Activated T-cell treated with anti-CD3 and anti-CD28 coated beads, Interleukin-2, amount 50 U/mL, for 4 hours (primary cell): ENCODE data around the gene BCHE. TPM values are rescaled to one million over a fixed set of nuclear protein-coding genes. Genes with fewer than 3 reads are reported as not detected.
"Not testable (repeated sequence)": the region's sequence is repeated elsewhere in the genome, so short reads cannot be mapped to it uniquely, and the experiment has no call there.

Source experiments
- ATAC-seq, 2 donors: fragments of 200-7000 bp; cut with Tn5 transposase; one replicate each; pipeline ENCODE4 v1.10.0; 2021
- DNase-seq: peaks from one replicate; pipeline ENCODE4 v3.0.0-alpha.2; 2020
- H3K27me3 Mint-ChIP-seq: one replicate; pipeline ENCODE4 v1.8.0; 2021; ENCODE audit warnings: low read depth, mixed read lengths
- H3K36me3 Mint-ChIP-seq: one replicate; pipeline ENCODE4 v1.8.0; 2022; ENCODE audit warnings: mixed read lengths; ENCODE audit not compliant: insufficient read depth
- H3K4me1 Mint-ChIP-seq: one replicate; pipeline ENCODE4 v1.8.0; 2021; ENCODE audit warnings: low read depth, mixed read lengths
- H3K4me3 Mint-ChIP-seq: one replicate; pipeline ENCODE4 v1.8.0; 2021; ENCODE audit warnings: mild to moderate bottlenecking, moderate library complexity, mixed read lengths
- H3K9me3 Mint-ChIP-seq: one replicate; pipeline ENCODE4 v1.8.0; 2021; ENCODE audit warnings: mixed read lengths
- total RNA-seq, 3 donors: library from RNA; stranded (reverse); gene quantifications; one replicate each; pipeline ENCODE4 v1.2.1, GENCODE V29; 2021

The BCHE gene
- total RNA-seq, 3 donors from 2014 or later: not detected

DNA sequence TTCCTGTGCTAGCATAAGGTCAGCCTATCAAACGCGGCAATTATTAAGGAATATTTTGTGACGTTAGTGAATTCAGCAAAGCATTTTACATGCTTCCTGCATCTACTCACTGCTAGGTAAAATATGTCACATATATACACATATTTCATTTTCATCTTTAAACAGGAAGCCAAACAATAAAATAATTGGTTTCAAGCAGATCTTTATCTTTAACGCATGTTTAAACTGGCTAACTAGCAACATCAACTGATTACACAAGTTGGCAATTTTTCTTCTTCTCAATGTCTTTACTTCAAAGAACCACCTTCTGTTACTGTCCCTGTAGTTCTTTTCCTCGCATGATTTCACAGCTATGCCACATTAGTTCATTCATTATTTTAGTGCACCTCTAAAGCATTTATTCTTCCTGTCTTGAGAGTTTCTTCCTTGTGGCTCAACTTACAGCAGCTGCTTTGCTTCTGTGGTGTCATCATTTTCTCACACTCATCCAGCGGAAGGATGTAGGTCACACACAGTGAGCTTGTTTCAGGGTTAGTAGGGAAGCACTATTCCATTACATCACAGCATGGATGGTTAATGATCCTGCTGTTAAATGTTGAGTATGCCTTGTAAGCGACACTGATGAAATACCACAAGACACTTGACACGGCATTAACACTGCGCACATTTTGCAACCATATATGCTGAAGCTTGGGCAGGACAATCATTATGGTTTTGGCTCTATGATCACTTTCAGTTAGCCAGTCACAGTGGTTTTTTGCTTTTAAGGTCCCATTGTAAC, 2.3 kb upstream of the BCHE start:
- no peaks in the 10 kb centered on the region for H3K27me3 Mint-ChIP-seq
- H3K36me3 Mint-ChIP-seq: no peaks in the 10 kb centered on the region
- no peak for ATAC-seq
- H3K4me3 Mint-ChIP-seq: no peak overlapping the region
- no peaks in the 10 kb centered on the region for H3K9me3 Mint-ChIP-seq
- DNase-seq: no peak
- no peaks in the 10 kb centered on the region for H3K4me1 Mint-ChIP-seq

DNA sequence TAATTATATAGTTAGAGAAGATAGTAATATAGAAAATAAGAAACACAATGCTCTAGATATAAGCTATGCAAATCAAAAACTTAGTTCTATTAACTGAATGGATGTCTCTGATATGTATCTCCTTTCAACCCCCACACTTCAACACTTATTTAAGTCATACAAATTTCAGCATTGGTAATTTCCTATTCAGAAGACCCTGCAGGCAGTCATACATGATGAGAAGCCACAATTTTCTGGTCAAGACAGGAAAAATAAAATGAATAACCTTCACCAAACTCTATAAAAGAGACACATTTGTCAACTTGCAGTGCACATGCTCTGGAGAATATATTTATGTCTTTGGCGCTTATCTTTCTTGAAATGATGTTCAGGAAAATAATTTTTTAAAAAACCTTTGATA, 578 bp upstream of the BCHE start:
- no peak overlapping the region for H3K4me3 Mint-ChIP-seq
- H3K9me3 Mint-ChIP-seq: no peaks in the 10 kb centered on the region
- ATAC-seq (no peak), DNase-seq (no peak)
- H3K36me3 Mint-ChIP-seq: no peaks in the 10 kb centered on the region
- H3K27me3 Mint-ChIP-seq: no peaks in the 10 kb centered on the region
- H3K4me1 Mint-ChIP-seq: no peaks in the 10 kb centered on the region

DNA sequence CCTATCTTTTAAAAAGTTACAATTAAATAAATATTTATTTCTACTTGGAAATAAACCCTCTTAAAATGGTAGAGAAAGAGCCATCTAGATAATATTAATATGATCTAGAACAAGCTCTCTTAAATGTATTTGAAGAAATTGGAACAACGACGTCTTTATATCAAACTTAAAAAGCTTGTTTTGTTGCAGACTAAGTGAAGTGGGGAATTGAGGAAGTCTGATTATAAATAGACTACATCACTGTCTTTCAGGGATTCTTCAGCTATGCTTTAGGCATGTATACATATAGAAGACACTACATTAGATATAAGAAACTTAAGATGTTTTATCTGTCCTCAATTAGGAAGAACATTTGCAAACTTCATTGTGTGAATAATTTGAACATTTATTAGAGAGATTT, 1.8 kb downstream of the BCHE start:
- H3K36me3 Mint-ChIP-seq: no peaks in the 10 kb centered on the region
- H3K4me1 Mint-ChIP-seq: no peaks in the 10 kb centered on the region
- H3K9me3 Mint-ChIP-seq: no peaks in the 10 kb centered on the region
- DNase-seq: no peak
- no peak overlapping the region for H3K4me3 Mint-ChIP-seq
- no peaks in the 10 kb centered on the region for H3K27me3 Mint-ChIP-seq
- ATAC-seq: no peak

DNA sequence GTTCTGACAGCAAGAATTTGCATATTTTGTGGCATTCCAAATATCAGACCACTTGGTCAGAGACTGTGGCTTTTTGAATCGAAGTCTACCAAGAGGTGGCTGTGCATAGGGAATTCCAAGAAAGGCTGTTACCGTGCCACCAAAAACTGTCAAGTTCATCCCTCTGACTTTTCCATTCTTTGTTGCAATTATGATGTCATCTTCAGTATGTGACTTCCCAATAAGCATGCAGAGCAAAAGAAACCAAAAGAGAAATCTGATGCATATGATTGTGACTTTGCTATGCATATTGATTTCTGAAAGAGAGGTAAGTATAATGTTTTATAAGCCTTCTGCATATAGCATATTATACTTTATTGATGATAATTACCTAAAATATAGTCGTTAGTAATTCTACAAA, 6.5 kb downstream of the BCHE start:
- ATAC-seq (no peak), DNase-seq (no peak)
- no peak overlapping the region for H3K4me3 Mint-ChIP-seq
- no peaks in the 10 kb centered on the region for H3K36me3 Mint-ChIP-seq
- no peaks in the 10 kb centered on the region for H3K4me1 Mint-ChIP-seq
- H3K27me3 Mint-ChIP-seq: no peaks in the 10 kb centered on the region
- H3K9me3 Mint-ChIP-seq: peaks cover 8% of the 10 kb centered on the region

DNA sequence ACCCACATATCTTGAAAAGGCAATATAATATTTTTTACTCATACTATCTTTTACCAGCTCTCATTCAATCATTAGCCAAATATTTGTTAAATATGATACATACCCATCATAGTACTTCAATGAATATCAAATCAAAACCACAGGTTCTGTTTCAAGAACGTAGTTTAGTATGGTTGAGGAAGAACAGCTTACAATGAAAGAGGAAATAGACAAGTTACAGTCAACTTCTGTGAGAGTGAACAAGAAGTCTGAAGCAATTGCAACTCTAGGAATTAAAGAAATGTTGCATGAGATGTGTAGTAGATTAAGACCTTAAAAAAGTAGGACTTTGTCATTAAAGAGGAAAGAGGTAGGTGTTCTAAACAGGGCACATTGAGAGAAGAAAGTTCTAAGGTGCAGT, 9.3 kb downstream of the BCHE start:
- DNase-seq (no peak), ATAC-seq (no peak)
- Mint-ChIP-seq H3K4me1 (no peaks in the 10 kb centered on the region), H3K9me3 (peaks cover 10% of the 10 kb centered on the region), H3K4me3 (no peak overlapping the region), H3K36me3 (no peaks in the 10 kb centered on the region), H3K27me3 (no peaks in the 10 kb centered on the region)

DNA sequence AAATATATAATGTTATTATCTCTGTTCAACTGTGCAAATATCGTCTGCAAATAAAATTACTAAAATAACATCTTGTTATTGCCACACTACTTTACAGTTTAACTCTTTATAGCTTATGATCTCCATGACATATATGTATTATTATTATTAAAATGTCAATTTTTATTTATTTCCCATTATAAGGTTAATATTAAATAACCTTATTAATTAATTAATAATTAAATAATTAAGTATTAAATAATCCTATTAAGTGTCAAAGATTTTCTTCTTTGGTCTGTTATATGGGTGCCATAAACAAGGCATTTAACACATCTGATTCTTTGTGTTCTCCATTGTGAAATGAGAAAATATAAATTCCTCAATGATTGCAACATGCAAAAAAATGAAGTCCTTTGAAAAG, 10.0 kb downstream of the BCHE start:
- no peaks in the 10 kb centered on the region for H3K4me1 Mint-ChIP-seq
- DNase-seq: no peak
- H3K9me3 Mint-ChIP-seq: peaks cover 10% of the 10 kb centered on the region
- no peaks in the 10 kb centered on the region for H3K36me3 Mint-ChIP-seq
- no peaks in the 10 kb centered on the region for H3K27me3 Mint-ChIP-seq
- H3K4me3 Mint-ChIP-seq: no peak overlapping the region
- ATAC-seq: no peak

DNA sequence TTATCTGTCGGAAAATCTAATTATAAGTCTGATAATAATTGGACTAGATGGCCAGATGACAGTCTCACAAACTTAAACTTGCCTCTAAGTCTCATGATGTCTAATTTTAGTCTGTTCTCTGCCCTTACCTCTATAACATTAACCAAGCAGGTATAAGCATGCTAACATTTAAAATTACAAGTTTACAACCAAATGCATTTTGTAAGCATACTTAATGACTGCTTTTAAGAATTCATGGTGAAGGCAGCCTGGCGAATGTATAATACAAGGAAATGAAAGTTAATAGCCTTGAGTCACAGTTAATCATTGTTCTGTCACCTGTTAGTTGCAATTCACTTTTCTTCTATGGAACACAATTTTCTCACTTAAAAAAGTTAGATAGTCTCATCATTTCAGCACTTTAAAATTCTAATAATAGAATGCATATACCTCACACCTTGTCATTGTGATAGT, 16.5 kb downstream of the BCHE start:
- no peak for ATAC-seq
- Mint-ChIP-seq H3K4me1 (no peaks in the 10 kb centered on the region), H3K4me3 (no peak overlapping the region), H3K36me3 (no peaks in the 10 kb centered on the region), H3K27me3 (no peaks in the 10 kb centered on the region), H3K9me3 (peaks cover 9% of the 10 kb centered on the region)
- no peak for DNase-seq

DNA sequence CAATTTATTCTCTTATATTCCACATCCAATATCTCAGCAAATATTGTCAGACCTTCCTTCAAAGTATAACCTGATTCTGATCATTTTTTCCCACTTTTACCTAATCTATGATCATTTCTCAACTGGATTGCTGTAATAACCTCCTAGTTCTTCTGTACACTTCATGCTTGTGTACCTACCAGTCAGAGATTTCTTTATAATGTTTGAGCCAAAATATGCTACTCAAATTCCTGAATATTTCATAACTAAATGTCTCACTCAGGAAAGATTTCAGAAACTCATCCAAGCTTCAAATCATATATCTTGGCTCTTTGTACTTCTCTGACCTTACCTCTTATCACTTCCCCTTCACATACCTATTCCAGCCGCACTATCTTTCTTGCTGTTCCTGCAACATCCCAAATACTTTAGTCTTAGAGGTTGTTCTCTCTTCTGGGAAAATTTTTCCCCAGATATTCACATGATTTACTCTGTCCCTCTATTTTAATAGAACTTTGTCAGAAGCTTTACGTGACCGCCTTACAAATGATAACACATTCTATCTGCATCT, 20.0 kb downstream of the BCHE start:
- Mint-ChIP-seq H3K4me3 (no peak overlapping the region), H3K9me3 (peaks cover 8% of the 10 kb centered on the region), H3K36me3 (no peaks in the 10 kb centered on the region), H3K4me1 (no peaks in the 10 kb centered on the region), H3K27me3 (no peaks in the 10 kb centered on the region)
- DNase-seq: no peak
- no peak for ATAC-seq

DNA sequence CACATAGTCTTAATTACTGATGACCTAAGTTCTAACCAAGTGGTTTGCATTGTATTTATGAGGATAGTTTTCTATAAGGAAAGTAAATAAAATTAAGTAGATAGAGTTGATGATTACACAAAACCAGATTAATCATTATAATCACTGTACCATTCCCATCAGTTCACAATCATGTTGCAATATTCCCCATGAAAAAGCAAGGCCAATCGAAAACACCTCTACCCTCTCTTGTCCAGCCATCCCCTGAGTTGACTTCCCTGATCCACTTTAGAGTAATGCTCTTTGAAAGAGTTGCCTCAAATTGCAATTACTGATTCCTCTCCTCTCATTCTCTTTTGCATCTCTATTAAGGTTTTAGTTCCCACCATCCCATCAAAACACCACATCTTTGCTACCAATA, 21.0 kb downstream of the BCHE start:
- Mint-ChIP-seq H3K27me3 (no peaks in the 10 kb centered on the region), H3K4me3 (no peak overlapping the region), H3K4me1 (no peaks in the 10 kb centered on the region), H3K36me3 (no peaks in the 10 kb centered on the region), H3K9me3 (peaks cover 8% of the 10 kb centered on the region)
- DNase-seq (no peak), ATAC-seq (no peak)

DNA sequence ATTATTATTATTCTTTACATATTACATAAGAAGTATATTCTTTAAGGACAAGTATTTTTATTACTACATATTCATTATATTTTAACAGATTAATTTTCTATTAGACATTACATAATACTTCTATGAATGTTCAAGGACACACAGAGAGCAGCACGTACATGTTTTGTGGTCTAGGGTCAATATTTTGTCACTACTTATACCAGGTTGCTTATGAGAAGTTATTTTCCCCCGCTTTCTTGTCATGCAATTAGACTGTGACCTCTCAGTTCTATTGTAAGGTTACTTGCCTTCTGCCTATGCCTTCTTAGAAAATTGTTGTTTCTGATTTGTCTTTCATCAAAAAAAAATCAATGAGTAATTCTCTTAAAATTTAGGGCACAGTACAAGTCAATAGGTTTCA, 21.5 kb downstream of the BCHE start:
- peaks cover 8% of the 10 kb centered on the region for H3K9me3 Mint-ChIP-seq
- no peaks in the 10 kb centered on the region for H3K27me3 Mint-ChIP-seq
- no peaks in the 10 kb centered on the region for H3K4me1 Mint-ChIP-seq
- no peaks in the 10 kb centered on the region for H3K36me3 Mint-ChIP-seq
- H3K4me3 Mint-ChIP-seq: no peak overlapping the region
- no peak for DNase-seq
- no peak for ATAC-seq

DNA sequence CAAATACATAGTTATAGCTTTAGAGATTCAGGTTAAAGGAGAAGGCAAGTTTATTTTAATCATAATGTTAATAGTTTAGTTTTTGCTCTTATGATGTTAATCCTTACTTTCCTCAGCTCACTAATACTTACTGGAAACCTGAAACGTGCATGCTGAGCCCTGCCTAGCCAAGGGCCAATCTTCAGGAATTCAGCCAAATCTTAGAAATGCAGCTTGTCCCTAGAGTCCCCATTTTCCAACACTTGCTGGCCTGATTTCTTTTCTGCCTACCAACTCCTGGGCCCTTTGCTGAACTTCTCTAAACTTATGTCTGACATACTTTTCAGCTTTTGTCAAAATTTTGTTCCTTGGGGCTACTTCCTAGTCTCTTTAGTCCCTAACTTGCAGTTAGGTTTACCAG, 22.8 kb downstream of the BCHE start:
- Mint-ChIP-seq H3K4me3 (no peak overlapping the region), H3K4me1 (no peaks in the 10 kb centered on the region), H3K36me3 (no peaks in the 10 kb centered on the region), H3K27me3 (no peaks in the 10 kb centered on the region), H3K9me3 (peaks cover 8% of the 10 kb centered on the region)
- no peak for DNase-seq
- ATAC-seq: no peak

DNA sequence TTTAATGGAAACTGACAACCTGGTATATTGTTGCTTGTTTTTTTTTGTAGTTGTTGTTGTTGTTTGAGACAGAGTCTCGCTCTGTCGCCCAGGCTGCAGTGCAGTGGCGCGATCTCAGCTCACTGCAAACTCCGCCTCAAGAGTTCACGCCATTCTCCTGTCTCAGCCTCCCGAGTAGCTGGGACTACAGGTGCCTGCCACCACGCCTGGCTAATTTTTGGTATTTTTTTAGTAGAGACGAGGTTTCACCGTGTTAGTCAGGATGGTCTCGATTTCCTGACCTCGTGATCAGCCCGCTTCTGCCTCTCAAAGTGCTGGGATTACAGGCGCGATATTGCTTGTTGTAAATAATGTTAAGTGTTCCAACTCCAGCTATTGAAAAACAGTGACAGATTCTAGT, 29.3 kb downstream of the BCHE start:
- H3K36me3 Mint-ChIP-seq: not testable (repeated sequence)

DNA sequence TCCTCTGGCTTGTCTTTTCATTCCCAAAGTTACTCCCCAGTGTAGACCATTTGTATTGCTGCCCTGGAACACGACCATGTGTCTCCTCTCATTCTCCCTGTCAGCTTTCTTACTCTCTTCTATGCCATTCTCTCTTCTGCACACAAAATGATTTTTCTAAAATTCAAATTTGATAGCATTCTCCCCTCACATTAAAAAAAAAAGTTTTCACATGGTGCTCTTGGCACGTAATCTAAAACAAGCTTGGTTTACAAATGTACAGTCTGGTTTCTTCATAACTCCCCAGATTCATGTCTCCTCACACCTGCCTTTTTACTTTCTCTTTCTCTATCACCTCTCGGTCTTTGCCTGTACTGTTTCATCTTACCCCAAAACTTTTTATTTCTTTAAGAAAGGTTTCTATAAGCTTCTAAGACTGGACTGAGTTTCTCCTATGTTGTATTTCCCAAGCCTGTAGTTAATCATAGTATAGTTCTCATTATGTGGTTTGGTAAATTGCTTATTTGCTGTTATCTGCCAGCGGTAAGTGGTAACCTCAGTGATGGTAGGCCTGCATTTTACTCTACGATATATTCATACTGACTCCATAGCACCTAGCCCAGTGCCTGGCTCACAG, 31.2 kb downstream of the BCHE start:
- H3K27me3 Mint-ChIP-seq: no peaks in the 10 kb centered on the region
- H3K36me3 Mint-ChIP-seq: no peaks in the 10 kb centered on the region
- no peak overlapping the region for H3K4me3 Mint-ChIP-seq
- DNase-seq: no peak
- ATAC-seq: no peak
- peaks cover 6% of the 10 kb centered on the region for H3K9me3 Mint-ChIP-seq
- H3K4me1 Mint-ChIP-seq: no peaks in the 10 kb centered on the region

More for the DNA sequence above, 29.3 kb downstream of the BCHE start:
- H3K4me3 Mint-ChIP-seq, H3K27me3 Mint-ChIP-seq, H3K9me3 Mint-ChIP-seq, ATAC-seq, H3K4me1 Mint-ChIP-seq, DNase-seq: not testable (repeated sequence)

DNA sequence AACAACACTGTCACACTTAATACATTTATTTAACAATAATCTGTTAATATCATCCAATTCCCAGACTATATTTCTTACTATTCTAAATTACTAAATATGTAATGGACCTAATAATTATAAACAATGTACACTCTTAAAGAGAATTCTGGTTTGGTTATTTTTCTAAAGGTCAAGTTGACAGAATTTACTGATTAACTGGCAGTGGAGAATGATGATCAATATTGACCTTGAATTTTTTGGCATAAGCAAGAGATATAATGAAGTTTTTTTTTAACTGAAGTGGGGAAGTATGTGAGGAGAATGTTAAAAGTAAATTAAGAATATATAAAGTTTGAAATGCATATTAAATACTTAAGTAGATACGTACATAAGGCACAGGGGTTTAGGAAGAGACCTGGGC, 33.8 kb downstream of the BCHE start:
- no peak overlapping the region for H3K4me3 Mint-ChIP-seq
- H3K9me3 Mint-ChIP-seq: peaks cover 6% of the 10 kb centered on the region
- DNase-seq (no peak), ATAC-seq (no peak)
- H3K36me3 Mint-ChIP-seq: no peaks in the 10 kb centered on the region
- H3K27me3 Mint-ChIP-seq: no peaks in the 10 kb centered on the region
- H3K4me1 Mint-ChIP-seq: no peaks in the 10 kb centered on the region

DNA sequence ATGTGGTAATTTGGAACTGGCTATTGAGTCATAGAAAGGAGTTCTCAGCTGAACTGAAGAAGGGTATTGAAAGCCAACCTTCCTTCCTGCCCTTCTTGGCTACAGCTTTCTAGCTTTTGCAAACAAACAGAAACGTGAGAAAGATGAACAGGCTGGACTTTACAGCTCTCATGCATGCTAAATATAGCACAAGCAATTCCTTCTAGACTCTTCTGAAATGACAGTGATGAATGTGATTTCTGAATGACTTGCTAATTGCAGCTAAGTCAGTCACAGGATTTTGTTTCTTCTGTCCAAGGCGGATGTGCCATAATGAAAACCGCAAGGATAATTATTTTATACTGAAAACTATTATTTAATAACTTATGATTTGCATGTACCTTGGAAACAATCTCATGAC, 36.3 kb downstream of the BCHE start:
- peaks cover 6% of the 10 kb centered on the region for H3K9me3 Mint-ChIP-seq
- H3K36me3 Mint-ChIP-seq: no peaks in the 10 kb centered on the region
- H3K4me1 Mint-ChIP-seq: no peaks in the 10 kb centered on the region
- DNase-seq (no peak), ATAC-seq (no peak)
- H3K27me3 Mint-ChIP-seq: no peaks in the 10 kb centered on the region
- no peak overlapping the region for H3K4me3 Mint-ChIP-seq
